ENCODE results near the gene ITPRID1.

- TF ChIP-seq SUZ12 (IDR thresholded peaks at IDR 0.05; ENCODE audit: unreplicated experiment) (no peak), BRCA1 (IDR thresholded peaks at IDR 0.05; ENCODE audit: low read depth, low read length) (no peak), ZNF274 (IDR thresholded peaks at IDR 0.05; ENCODE audit: insufficient read depth, insufficient read length) (no peak), EP300 (IDR thresholded peaks at IDR 0.05; ENCODE audit: borderline replicate concordance in 1 of 2, control insufficient read depth in 1 of 2, low read depth in 2 of 2, low read length in 2 of 2) (no peak)
- TF ChIP-seq, protein P1, sequence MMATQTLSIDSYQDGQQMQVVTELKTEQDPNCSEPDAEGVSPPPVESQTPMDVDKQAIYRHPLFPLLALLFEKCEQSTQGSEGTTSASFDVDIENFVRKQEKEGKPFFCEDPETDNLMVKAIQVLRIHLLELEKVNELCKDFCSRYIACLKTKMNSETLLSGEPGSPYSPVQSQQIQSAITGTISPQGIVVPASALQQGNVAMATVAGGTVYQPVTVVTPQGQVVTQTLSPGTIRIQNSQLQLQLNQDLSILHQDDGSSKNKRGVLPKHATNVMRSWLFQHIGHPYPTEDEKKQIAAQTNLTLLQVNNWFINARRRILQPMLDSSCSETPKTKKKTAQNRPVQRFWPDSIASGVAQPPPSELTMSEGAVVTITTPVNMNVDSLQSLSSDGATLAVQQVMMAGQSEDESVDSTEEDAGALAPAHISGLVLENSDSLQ (IDR thresholded peaks at IDR 0.05), result no peak
Observed at GRCh38 chr7:31646942-31647341, 133.1 kb downstream of the ITPRID1 start.
